Progenitor cell of endocrine pancreas (in vitro differentiated cells): Measurements from ENCODE around the gene MAP3K20. TPM values are rescaled to one million over a fixed set of nuclear protein-coding genes. Genes with fewer than 3 reads are reported as not detected.

Experiments
- DNase-seq: peaks from one replicate; pipeline ENCODE4 v3.0.0; 2021; ENCODE audit warnings: low spot score; ENCODE audit not compliant: unreplicated experiment
- H3K27ac Mint-ChIP-seq: 2 replicates; pipeline ENCODE4 v1.8.0; 2021; ENCODE audit warnings: mild to moderate bottlenecking, moderate library complexity, mixed read lengths
- H3K27me3 Mint-ChIP-seq: 2 replicates; pipeline ENCODE4 v1.8.0; 2021; ENCODE audit warnings: mixed read lengths
- H3K36me3 Mint-ChIP-seq: 2 replicates; pipeline ENCODE4 v1.8.0; 2022; ENCODE audit warnings: mixed read lengths; ENCODE audit not compliant: insufficient read depth
- H3K4me1 Mint-ChIP-seq: 2 replicates; pipeline ENCODE4 v1.8.0; 2021; ENCODE audit warnings: low read depth, mixed read lengths
- H3K4me3 Mint-ChIP-seq: 2 replicates; pipeline ENCODE4 v1.8.0; 2021; ENCODE audit warnings: low read depth, mild to moderate bottlenecking, moderate library complexity, mixed read lengths
- H3K9me3 Mint-ChIP-seq: 2 replicates; pipeline ENCODE4 v1.8.0; 2021; ENCODE audit warnings: low read depth, mixed read lengths
- CTCF ChIP-seq: fragments of 200-600 bp; sonication (generic); IDR thresholded peaks from one replicate; pipeline ENCODE4 v1.5.0; 2021; ENCODE audit warnings: antibody characterized with exemption, mild to moderate bottlenecking; ENCODE audit not compliant: unreplicated experiment
- long read RNA-seq: library from polyadenylated mRNA; unstranded; transcript quantifications from one replicate; pipeline ENCODE4 v2.0.0, GENCODE V29; 2020
- total RNA-seq: library from RNA; stranded (reverse); gene quantifications from 2 replicates; pipeline ENCODE4 v1.2.1, GENCODE V29; 2021

MAP3K20 gene
- 19.0 and 20.8 TPM in 2 replicates for total RNA-seq
- long read RNA-seq, full-length matches to known transcripts = 94 of 130 reads
- long read RNA-seq, partial matches to known transcripts = 19 of 130 reads
- long read RNA-seq, other reads (novel, unspliced or antisense) = 17 of 130 reads

GRCh38 chr2:173075781-173076580 lies at the start of gene MAP3K20:
TSS of gene MAP3K20 (plus strand) at chr2:173075846. CDS start at chr2:173091032, 15,186 bp downstream.
- peaks cover 1% of the 10 kb centered on the region for H3K36me3 Mint-ChIP-seq
- peak within 1 kb of the TSS; percentile 88 for H3K4me3 Mint-ChIP-seq
- peaks cover 13% of the 10 kb centered on the region for H3K27me3 Mint-ChIP-seq
- H3K9me3 Mint-ChIP-seq = no peaks in the 10 kb centered on the region
- peak; percentile 44 for TF ChIP-seq CTCF
- DNase-seq = peak; percentile 44
- H3K27ac Mint-ChIP-seq = peak within 1 kb of the TSS; percentile 94
- H3K4me1 Mint-ChIP-seq = peaks cover 15% of the 10 kb centered on the region

- no peak overlapping the region for H3K4me3 Mint-ChIP-seq
- H3K4me1 Mint-ChIP-seq = peaks cover 4% of the 10 kb centered on the region
- H3K9me3 Mint-ChIP-seq = no peaks in the 10 kb centered on the region
- no peaks in the 10 kb centered on the region for H3K27me3 Mint-ChIP-seq
- H3K36me3 Mint-ChIP-seq = peaks cover 6% of the 10 kb centered on the region
- no peak overlapping the region for H3K27ac Mint-ChIP-seq
- no peak for TF ChIP-seq CTCF
- no peak for DNase-seq
These were observed 49.2 kb upstream of the MAP3K20 start for GRCh38 chr2:173026479-173026878.

- Mint-ChIP-seq H3K9me3 (no peaks in the 10 kb centered on the region), H3K4me3 (no peak overlapping the region), H3K36me3 (peaks cover 6% of the 10 kb centered on the region), H3K4me1 (peaks cover 4% of the 10 kb centered on the region), H3K27me3 (no peaks in the 10 kb centered on the region), H3K27ac (no peak overlapping the region)
- TF ChIP-seq CTCF = peak; percentile 96
- DNase-seq = peak; percentile 71
These were observed 48.2 kb upstream of the MAP3K20 start for GRCh38 chr2:173027181-173028128.

GRCh38 chr2:173028141-173028540 lies 47.5 kb upstream of the MAP3K20 start:
- Mint-ChIP-seq H3K4me3 (no peak overlapping the region), H3K27me3 (no peaks in the 10 kb centered on the region), H3K27ac (no peak overlapping the region), H3K36me3 (peaks cover 6% of the 10 kb centered on the region), H3K4me1 (peaks cover 4% of the 10 kb centered on the region), H3K9me3 (no peaks in the 10 kb centered on the region)
- no peak for DNase-seq
- no peak for TF ChIP-seq CTCF

- Mint-ChIP-seq H3K27ac (no peak overlapping the region), H3K9me3 (no peaks in the 10 kb centered on the region), H3K27me3 (no peaks in the 10 kb centered on the region), H3K36me3 (peaks cover 4% of the 10 kb centered on the region), H3K4me1 (peaks cover 4% of the 10 kb centered on the region), H3K4me3 (no peak overlapping the region)
- DNase-seq = no peak
- no peak for TF ChIP-seq CTCF
These were observed 47.0 kb upstream of the MAP3K20 start for GRCh38 chr2:173028671-173029070.
